NCI-H2196 (cell line): ENCODE measurements around the gene CPSF7.

Experiments used
- DNase-seq: peaks from one replicate; lab custom pipeline; 2025; ENCODE audit not compliant: unreplicated experiment; lab: John Stamatoyannopoulos, UW

CPSF7 gene

GRCh38 chr11:61357233-61357893 lies 72.4 kb downstream of the CPSF7 start:
- DNase-seq: no peak

GRCh38 chr11:61356706-61357105 lies 73.1 kb downstream of the CPSF7 start:
- DNase-seq: no peak

GRCh38 chr11:61354208-61354607 lies 75.6 kb downstream of the CPSF7 start:
- no peak for DNase-seq

GRCh38 chr11:61353131-61354067 lies 76.4 kb downstream of the CPSF7 start:
- DNase-seq: no peak
